ENCODE results near the gene COL25A1.

DNA sequence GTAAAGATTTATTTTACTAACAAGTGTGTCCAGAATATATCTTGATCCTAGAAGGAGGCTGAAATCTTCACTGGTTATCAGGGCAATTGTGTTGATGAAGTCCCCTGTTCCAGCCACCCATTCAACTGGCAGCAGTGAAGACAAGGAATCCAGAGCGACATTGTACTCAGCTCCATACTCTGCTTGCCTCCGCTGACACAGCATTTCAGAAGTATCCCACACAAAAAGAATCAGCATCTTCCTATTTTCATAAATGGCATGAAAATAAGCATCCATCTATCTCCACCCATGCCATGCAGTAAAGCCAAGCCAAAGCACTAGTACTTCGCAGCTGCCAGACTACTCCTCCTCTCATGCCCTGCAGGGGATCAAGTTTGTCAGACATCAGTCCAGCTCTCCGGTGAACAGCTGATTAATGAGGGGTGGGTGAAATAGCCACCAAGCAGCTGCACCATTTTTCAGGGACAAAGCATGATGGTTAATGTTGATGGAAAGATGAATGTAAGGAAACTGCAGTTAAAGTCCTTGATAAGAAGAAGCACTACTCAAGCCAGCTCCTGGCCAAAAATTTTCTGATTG lies 54.0 kb downstream of the COL25A1 start:
- TF ChIP-seq POLR2A (IDR thresholded peaks at IDR 0.05; ENCODE audit: low read depth, low read length): no peak
- TF ChIP-seq POLR2AphosphoS5 (IDR thresholded peaks at IDR 0.05; ENCODE audit: low read depth, low read length): no peak

All from GM12892 (cell line).